Muscle of back (tissue), 11 donors: Measurements from ENCODE around the gene HSPA1A. TPM values are rescaled to one million over a fixed set of nuclear protein-coding genes. Genes with fewer than 3 reads are reported as not detected.
A peak's percentile ranks its signal among the peaks of the same experiment; 100 is the strongest.
"Not testable (repeated sequence)": the region's sequence is repeated elsewhere in the genome, so short reads cannot be mapped to it uniquely, and the experiment has no call there.

Experiments used
- DNase-seq, 3 donors: peaks; one replicate each; pipeline versions ENCODE4 v3.0.0 to v3.0.0-alpha.2; 2013
- polyA plus RNA-seq, 10 donors: library from polyadenylated mRNA; unstranded; fragments of 120-200 nt; gene quantifications; one replicate each; pipeline ENCODE4 v1.2.1, GENCODE V29; 2013; ENCODE audit not compliant: insufficient read length in 10 of 10

HSPA1A gene
- polyA plus RNA-seq, 10 donors: 47.4 to 176 (median 71.8) TPM

DNA sequence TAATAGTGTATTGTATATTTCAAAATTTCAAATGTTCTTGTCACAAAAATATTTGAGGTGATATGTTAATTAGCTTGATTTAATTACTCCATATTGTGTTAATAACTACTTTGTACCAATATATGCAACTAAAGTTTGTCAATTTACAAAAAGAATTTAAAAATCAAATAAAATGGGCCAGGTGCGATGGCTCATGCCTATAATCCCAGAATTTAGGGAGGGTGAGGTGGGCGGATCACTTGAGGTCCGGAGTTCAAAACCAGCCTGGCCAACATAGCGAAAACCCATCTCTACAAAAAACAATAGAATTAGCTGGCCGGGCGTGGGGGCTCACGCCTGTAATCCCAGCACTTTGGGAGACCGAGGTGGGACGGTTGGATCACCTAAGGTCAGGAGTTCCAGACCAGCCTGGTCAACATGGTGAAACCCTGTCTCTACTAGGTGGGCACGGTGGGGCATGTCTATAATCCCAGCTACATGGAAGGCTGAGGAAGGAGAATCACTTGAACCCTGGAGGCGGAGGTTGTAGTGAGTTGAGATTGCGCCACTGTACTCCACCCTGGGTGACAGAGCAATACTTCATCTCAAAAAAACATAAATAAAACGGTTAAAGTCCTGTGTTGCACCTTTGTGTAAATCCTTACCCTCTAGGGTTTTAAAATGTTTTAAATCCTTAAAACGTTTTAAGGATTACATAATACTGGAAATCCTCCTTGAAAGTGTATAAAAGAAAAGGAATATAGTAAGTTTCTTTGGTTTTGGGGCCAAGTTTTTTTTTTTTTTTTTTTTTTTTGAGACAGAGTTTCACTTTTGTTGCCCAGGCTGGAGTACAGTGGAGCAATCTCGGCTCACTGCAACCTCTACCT is 16.2 kb downstream of the HSPA1A start:
- no peak for DNase-seq

DNA sequence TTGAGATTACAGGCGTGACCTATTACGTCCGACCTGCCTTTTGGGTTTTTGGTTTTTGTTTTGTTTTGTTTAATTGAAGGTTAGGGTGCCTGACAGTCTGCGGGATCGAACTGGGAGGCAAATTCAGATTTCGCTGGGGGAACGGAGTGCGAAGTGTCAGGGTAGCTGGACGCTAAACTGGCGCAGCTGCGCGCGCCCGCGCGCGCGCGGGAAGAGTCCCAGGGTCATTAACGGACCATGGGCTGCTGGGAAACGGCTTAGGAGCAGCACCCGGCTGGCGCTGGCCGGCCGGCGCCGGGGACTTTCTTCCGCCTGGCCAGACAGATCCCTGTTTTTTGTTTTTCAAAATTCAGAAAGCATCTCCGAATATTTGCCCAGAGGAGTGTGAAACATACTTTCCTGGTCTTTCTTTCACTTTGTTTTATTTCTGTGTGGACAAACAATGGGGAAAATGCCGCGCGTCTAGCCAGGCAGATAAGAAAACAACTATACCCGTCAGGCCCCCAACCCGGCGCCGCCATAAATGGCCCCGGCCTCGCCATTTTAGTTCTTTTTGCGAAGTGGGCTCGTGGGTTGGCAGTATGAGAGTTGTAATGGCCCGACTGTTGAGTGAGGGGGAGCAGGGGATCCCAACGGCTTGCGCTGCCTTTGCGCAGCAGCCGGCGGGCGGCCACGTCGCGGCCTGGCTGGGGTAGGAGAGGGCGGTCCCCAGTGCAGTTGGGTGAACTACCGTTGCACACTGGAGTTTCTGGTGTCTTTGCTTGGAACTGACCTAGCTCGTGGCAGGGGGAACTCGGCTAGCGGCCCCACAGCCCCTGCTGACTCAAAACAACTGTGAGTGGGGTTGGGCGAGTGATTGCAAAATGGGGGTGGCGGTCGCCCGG is 19.3 kb downstream of the HSPA1A start:
- peak; percentile 87 to 96 (median 96) for DNase-seq

DNA sequence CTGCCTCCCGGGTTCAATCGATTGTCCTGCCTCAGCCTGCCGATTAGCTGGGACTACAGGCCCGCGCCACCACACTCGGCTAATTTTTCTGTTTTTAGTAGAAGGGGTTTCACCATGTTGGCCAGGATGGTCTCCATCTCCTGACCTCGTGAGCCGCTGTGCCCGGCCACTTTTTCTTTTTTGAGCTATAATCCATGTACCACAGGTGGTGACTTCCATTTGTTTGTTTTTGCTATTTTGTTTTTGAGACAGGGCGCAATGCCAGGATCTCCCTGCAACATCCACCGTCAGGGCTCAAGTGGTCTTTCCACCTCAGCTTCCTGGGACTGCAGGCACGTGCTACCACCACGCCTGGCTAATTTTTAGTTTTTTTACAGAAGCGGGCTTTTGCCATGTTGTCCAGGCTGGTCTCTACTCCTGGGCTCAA is 20.7 kb downstream of the HSPA1A start:
- DNase-seq: peak in 1 of 3 donors; percentile 44

DNA sequence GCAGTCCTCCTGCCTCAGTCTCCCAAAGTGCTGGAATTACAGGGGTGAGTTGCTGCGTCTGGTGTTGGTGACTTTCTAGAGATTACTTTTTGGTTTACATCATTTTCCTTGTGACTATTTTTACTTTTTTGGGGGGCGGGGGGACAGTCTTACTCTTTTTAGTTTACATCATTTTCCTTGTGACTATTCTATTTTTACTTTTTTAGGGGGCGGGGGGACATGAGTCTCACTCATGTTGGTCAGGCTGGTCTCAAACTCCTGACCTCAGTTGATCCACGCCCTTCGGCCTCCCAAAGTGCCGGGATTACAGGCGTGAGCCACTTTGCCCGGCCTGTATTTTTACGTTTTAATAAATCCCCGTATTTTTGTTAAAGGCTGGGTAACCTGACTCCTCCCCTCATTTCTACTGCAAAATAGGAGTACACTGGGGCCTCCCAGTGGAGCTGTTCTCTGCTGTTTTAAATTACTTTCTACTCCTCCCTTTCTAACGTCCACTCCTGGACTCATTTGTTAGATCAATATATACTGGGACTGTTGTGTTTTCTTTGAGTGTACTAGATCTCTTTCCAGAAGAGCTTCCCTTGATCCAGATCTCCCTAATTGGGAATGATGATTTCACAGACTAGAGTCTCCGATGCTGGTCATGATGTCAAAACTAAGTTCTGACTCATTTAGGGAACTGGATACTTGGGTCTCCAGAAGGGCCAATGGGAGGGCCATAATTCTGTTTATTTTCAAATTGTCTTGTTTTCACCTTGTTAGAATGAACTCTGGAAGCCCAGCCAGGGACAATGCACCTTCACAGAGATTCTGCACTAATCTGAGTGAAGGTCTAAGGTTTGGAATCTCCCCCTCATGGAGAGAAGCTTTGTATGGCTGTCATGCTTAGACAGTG is 21.4 kb downstream of the HSPA1A start:
- DNase-seq: peak in 1 of 3 donors; percentile 45

DNA sequence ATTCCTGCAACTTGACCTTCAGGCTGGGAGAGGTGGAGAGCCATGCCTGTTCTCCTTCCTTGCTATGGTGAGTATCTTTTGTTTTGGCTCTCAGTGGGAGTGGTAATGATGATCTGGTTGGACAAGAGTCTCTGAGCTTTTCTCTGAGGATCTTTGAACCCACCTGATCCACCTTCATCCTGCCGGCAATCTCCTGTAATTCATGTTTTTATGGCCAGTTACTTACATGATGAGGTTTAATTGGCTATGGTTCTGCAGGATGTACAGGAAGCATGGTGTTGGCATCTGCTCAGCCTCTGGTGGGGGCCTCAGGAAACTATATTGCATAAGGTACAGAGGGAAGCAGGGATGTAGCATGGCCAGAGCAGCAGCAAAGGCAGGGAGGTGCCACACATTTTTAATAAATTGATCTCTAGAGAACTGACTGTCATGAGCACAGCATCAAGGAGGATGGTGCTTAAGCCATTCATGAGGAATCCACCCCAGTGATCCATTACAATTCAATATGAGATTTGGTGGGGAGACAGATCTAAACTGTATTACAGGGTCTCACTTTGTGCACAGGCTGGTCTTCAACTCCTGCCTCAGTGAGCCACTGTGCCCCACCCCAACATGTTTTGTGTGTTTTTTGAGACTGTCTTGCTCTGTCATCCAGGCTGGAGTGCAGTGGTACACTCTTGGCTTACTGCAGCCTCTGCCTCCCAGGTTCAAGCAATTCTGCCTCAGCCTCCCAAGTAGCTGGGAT is 22.2 kb downstream of the HSPA1A start:
- DNase-seq: no peak

DNA sequence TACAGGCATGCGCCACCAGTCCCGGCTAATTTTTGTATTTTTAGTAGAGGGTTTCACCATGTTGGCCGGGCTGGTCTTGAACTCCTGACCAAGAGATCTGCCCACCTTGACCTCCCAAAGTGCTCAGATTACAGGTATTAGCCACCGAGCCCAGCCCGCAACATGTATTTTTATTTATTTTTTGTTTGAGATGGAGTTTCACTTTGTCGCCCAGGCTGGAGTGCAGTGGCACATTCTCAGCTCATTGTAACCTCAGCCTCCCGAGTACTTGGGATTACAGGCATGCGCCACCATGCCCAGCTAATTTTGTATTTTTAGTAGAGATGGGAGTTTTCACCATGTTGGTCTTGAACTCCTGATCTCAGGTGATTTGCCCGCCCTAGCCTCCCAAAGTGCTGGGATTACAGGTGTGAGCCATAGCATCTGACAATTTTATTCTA is 22.8 kb downstream of the HSPA1A start:
- DNase-seq: not testable (repeated sequence)

DNA sequence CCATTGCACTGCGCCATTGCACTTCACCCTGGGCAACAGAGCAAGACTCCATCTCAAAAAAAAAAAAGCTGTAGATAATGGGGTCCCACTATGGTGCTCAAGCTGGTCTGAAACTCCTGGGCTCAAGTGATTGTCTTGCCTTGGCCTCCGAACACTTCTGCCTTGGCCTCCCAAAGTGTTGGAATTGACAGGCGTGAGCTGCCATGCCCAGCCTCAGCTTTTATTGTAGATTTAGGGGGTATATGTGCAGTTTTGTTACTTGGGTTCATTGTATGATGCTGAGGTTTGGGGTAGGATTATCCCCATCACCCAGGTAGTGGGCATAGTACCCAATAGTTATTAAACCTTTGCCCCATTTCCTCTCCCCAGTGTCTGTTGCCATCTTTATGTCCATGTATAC is 23.6 kb downstream of the HSPA1A start:
- no peak for DNase-seq

DNA sequence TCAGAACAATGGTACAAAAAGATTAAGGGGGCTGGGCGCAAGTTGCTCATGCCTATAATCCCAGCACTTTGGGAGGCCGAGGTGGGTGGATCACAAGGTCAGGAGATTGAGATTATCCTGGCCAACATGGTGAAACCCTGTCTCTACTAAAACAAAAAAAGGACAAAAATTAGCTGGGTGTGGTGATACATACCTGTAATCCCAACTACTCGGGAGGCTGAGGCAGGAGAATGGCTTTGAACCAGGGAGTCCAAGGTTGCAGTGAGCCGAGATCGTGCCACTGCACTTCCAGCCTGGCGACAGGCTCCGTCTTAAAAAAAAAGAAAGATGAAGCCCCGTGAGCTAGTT is 24.4 kb downstream of the HSPA1A start:
- not testable (repeated sequence) for DNase-seq

DNA sequence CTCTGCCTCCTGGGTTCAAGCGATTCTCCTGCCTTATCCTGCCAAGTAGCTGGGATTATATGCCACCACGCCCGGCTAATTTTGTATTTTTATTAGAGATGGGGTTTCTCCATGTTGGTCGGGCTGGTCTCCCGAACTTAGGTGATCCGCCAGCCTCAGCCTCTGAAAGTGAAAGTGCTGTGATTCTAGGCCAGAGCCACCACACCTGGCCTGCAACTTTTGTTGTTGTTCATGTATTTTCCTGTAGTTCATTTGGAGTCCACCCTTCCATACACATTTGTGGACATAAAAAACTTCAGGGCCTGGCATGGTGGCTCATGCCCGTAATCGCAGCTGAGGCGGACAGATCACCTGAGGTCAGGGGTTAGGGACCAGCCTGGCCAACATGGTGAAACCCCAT is 26.7 kb downstream of the HSPA1A start:
- no peak for DNase-seq

DNA sequence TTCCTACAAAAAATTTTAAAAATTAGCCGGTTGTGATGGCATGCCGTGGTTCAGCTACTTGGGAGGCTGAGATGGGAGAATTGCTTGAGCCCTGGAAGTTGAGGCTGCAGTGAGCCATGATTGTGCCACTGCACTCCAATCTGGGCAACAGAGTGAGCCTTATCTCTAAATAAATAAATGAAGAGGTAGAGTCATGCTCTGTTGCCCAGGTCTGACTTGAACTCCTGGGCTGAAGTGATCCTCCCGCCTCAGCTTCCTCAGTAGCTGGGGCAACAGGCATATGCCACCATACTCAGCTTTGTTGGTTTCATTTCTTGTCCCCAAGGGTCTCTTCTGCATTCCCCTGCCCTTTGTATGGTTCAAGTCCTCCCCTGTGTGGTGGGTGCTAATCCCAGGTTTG is 29.2 kb downstream of the HSPA1A start:
- DNase-seq: no peak

DNA sequence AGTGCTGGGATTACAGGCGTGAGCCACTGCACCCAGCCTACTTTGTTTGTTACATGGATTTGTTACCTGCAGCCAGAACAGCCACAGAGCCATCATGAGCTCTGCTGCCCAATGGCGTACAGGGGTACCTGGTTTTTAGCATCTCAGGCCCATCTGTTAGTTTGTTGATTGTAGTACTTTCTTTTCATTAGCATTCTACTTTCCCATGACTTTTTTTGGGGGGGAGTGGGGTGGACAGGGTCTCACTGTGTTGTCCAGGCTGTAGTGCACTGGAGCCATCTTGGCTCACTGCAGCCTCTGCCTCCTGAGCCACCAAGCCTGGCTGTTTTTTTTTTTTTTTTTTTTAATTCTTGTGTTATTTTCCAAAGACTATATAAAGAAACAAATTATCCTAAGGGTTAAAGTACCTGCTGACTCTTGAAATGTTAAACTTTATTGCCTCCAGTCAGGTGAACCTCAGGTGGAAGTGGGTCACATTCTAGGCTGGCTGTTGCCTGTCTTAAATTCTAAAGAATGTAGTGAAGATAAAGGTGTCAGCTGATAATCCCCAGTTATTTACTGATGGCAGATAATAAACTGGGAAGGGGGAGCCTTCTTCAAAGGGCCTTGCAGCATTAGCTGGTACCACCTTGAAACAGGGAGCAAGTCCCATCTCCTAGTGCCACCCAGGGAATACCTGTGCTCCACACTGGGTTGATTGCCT is 32.1 kb downstream of the HSPA1A start:
- no peak for DNase-seq

DNA sequence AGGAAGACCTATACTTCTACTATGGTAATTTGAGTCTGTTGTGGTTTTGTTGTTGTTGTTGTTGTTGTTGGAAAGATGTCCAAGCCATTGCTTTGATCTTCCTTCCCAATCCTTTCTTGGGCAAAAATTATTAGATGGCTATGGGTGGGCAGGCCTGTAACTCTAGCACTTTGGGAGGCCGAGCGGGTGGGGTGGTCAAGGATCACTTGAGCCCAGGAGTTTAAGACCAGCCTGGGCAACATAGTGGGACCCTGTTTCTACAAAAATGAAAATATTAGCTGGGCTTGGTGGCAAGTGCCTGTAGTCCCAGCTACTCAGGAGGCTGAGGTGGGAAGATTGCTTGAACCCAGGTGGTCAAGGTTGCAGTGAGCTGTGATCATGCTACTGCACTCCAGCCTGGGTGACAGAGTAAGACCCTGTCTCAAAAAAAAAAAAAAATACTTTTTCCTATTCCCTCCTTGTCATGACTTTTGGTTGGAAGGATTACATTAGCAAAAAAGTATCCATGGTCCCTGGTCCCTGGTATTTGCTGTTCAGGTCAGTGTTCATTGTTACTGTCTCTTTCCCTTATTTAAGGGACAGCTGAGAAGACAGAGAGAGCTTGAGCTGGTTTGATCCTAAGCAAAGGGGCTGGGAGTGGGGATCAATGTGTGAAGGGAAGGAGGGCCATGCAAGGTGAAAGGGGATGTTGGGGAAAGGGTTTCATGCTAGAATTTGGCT is 35.6 kb downstream of the HSPA1A start:
- no peak for DNase-seq

DNA sequence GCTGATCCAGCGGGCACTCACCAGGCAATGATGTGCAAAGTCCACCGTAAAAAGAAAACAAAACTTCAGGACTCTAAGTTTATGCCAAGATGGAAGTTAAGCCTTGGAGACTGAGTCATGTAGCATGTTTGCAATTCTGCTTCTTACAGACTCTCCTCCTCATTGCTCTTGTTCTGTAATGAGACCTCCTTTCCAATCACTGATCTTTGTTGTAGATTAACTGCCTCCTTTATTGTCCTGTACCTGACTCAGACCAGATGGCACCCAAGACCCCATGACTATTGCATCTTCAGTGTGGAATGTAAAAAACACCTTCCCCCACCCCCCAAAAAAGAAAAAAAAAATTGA is 36.1 kb downstream of the HSPA1A start:
- no peak for DNase-seq

DNA sequence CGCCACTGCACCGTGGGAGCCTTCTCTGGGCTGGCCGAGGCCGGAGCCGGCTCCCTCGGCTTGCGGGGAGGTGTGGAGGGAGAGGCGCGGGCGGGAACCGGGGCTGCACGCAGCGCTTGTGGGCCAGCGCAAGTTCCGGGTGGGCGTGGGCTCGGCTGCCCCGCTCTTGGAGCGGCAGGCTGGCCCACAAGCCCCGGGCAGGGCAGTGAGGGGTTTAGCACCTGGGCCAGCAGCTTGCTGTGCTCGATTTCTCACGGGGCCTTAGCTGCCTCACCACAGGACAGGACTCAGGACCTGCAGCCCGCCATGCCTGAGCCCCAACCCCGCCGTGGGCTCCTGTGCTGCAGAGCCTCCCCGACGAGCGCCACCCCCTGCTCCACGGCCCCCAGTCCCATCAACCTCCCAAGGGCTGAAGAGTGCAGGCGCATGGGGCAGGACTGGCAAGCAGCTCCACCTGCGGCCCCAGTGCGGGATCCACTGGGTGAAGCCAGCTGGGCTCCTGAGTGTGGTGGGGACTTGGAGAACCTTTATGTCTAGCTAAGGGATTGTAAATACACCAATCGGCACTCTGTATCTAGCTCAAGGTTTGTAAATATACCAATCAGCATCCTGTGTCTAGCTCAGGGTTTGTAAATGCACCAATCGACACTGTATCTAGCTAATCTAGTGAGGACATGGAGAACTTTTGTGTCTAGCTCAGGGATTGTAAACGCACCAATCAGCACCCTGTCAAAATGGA is 36.8 kb downstream of the HSPA1A start:
- DNase-seq: not testable (repeated sequence)

DNA sequence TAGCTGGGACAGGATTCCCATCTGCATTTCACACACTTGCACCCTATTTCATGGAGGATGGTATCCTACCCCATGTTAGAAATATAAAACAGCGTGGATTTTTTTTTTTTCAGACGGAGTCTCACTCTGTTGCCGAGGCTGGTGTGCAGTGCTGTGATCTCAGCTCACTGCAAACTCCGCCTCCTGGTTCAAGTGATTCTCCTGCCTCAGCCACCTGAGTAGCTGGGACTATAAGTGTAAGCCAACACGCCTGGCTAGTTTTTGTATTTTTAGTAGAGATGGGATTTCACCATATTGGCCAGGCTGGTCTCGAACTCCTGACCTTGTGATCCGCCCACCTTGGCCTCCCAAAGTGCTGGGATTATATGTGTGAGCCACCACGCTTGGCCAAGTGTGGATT is 42.4 kb downstream of the HSPA1A start:
- DNase-seq: not testable (repeated sequence)

DNA sequence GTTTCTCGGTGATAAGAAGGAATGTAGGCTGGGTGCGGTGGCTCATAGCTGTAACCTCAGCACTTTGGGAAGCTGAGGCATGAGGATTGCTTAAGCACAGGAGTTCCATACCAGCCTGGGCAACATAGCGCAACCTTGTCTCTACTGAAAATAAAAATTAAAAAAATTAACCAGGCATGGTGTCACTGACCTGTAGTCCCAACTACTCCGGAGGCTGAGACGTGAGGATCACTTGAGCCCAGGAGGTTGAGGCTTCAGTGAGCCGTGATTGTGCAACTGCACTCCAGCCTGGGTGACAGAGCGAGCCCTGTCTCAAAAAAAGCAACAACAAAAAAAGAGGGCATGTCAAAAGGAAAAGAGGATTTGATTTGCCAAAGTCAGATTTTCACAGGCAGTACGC is 43.4 kb downstream of the HSPA1A start:
- no peak for DNase-seq

DNA sequence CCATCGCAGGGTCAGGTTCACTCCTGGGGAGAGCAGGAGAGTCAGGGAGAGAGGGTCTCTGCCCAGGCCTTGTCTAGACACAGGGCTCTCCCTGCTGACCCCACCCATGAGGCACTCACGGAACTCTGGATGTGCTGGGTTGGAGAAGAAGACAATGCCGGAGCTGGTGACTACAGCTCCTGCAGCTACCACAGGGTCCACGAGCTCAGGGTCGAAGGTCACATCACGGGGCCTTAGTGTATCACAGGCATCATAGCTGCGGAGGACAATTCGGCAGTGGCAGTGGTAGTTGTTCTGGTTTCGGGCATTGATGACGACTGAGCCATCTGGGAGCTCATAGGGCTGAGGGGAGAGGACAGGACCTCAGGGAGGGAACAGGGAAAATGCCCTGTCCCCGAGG is 44.6 kb downstream of the HSPA1A start:
- DNase-seq: no peak

DNA sequence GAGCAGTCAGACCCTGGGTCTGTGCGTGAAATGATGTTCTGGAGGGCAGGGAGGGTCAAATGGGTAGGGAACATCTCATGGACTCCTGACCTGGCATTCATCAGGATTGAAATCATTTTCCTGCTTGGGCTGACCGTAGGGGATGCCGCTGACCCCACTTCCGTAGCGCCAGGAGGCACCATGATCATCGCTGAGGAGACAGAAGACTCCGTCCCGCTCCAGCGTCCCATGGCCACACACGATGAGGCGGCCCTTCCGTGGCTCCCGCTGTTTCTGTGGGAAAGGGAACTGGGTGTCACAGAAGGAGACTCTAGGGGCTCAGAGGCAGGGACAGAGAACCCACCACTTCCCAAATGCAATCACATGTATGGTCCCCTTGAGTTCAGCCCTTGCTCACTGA is 45.0 kb downstream of the HSPA1A start:
- no peak for DNase-seq

DNA sequence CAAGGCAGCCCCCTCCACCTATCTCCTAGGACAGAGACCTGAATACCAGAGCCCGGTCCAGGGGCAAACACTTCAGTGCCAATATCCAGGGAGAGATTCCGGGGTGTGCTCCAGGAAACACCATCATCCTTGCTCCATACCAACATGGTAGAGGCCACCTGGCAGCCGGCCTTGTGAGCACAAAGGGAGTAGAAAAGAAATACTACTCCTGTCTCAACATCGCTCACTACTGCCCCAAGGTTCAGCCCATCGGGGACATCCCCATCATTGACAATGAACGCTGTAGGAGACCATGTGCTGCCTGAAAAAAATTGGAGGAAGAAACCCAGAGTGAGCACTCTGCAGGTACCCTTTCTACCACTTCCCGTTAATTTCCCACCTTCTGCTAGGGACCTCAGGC is 45.8 kb downstream of the HSPA1A start:
- no peak for DNase-seq
